ENCODE measurements around the gene DEGS1. TPM values are rescaled to one million over a fixed set of nuclear protein-coding genes. Genes with fewer than 3 reads are reported as not detected.

The DEGS1 gene
- total RNA-seq, 1 experiment from 2014 or later, result 82.8 TPM

- no peak for ATAC-seq
- CTCF ChIA-PET, result no interaction called here
- no TSS peak for BruUV-seq (replicated peaks)
- no peak for TF ChIP-seq POLR2AphosphoS5 (IDR thresholded peaks at IDR 0.05; ENCODE audit: low read depth, low read length)
- no peak for TF ChIP-seq SIN3A (IDR thresholded peaks at IDR 0.05; ENCODE audit: borderline replicate concordance, insufficient read depth, low read depth, low read length)
- no peak for TF ChIP-seq CTCF (IDR thresholded peaks at IDR 0.05)
- TF ChIP-seq TCF7L2 (IDR thresholded peaks at IDR 0.05; ENCODE audit: low read depth, low read length), result no peak
- TF ChIP-seq REST (IDR thresholded peaks at IDR 0.05; ENCODE audit: insufficient read depth in 1 of 2, low read depth in 2 of 2, low read length in 1 of 2), result no peak
- Histone ChIP-seq H3K27ac (ENCODE audit: low read length) (no peak overlapping the region), H3K36me3 (ENCODE audit: control insufficient read depth, insufficient read depth, low read length) (no peaks in the 10 kb centered on the region), H3K9me3 (ENCODE audit: control insufficient read depth, insufficient read depth, low read depth, low read length) (no peaks in the 10 kb centered on the region), H3K4me3 (ENCODE audit: low read depth in 2 of 2, low read length in 2 of 2) (no peak overlapping the region), H3K27me3 (ENCODE audit: control insufficient read depth, insufficient read depth, low read length) (no peaks in the 10 kb centered on the region), H3K4me1 (ENCODE audit: control insufficient read depth, insufficient read depth, low read length) (no peaks in the 10 kb centered on the region)
- intact Hi-C loops (cut with micrococcal nuclease; ENCODE audit: unreplicated experiment), result no loop called here
- POLR2A ChIA-PET, result no interaction called here
- in situ Hi-C loops (cut with HindIII; ENCODE audit: low pct_unique_long_range_greater_than_20kb, low sequenced_read_pairs), result no loop called here
- DNase-seq (ENCODE audit: low read depth, low spot score), result no peak
These were observed 34.9 kb downstream of the DEGS1 start for GRCh38 chr1:224217655-224218623.

GRCh38 chr1:224219011-224219611, 36.1 kb downstream of the DEGS1 start:
- no peaks in the 10 kb centered on the region for H3K4me1 ChIP-seq (ENCODE audit: control insufficient read depth, insufficient read depth, low read length)
- ATAC-seq (no peak), DNase-seq (ENCODE audit: low read depth, low spot score) (no peak)
- BruUV-seq (replicated peaks), result no TSS peak
- in situ Hi-C loops (cut with HindIII; ENCODE audit: low pct_unique_long_range_greater_than_20kb, low sequenced_read_pairs) (no loop called here), intact Hi-C loops (cut with micrococcal nuclease; ENCODE audit: unreplicated experiment) (no loop called here)
- TF ChIP-seq TCF7L2 (IDR thresholded peaks at IDR 0.05; ENCODE audit: low read depth, low read length) (no peak), REST (IDR thresholded peaks at IDR 0.05; ENCODE audit: insufficient read depth in 1 of 2, low read depth in 2 of 2, low read length in 1 of 2) (no peak), CTCF (IDR thresholded peaks at IDR 0.05) (no peak), SIN3A (IDR thresholded peaks at IDR 0.05; ENCODE audit: borderline replicate concordance, insufficient read depth, low read depth, low read length) (no peak), POLR2AphosphoS5 (IDR thresholded peaks at IDR 0.05; ENCODE audit: low read depth, low read length) (no peak)
- H3K4me3 ChIP-seq (ENCODE audit: low read depth in 2 of 2, low read length in 2 of 2), result no peak overlapping the region
- H3K27ac ChIP-seq (ENCODE audit: low read length), result no peak overlapping the region
- no peaks in the 10 kb centered on the region for H3K9me3 ChIP-seq (ENCODE audit: control insufficient read depth, insufficient read depth, low read depth, low read length)
- no peaks in the 10 kb centered on the region for H3K36me3 ChIP-seq (ENCODE audit: control insufficient read depth, insufficient read depth, low read length)
- no peaks in the 10 kb centered on the region for H3K27me3 ChIP-seq (ENCODE audit: control insufficient read depth, insufficient read depth, low read length)
- CTCF ChIA-PET, result no interaction called here
- POLR2A ChIA-PET, result no interaction called here
